GM18499 (cell line): ENCODE measurements around the gene HYAL2.
A peak's percentile ranks its signal among the peaks of the same experiment; 100 is the strongest.

Source experiments
- ATAC-seq: cut with Tn5 transposase; IDR thresholded peaks from one replicate; pipeline ENCODE4 v1.9.1; 2021; ENCODE audit warnings: moderate number of reproducible peaks; ENCODE audit not compliant: insufficient read depth, unreplicated experiment

The HYAL2 gene

GRCh38 chr3:50322386-50323091, at the start of gene HYAL2:
HYAL2 (minus strand) TSS chr3:50322745; CDS start chr3:50320489, 2,256 bp downstream.
- ATAC-seq: no peak

- no peak for ATAC-seq
Observed at GRCh38 chr3:50371133-50371685, 48.7 kb upstream of the HYAL2 start.

- no peak for ATAC-seq
Observed at GRCh38 chr3:50370594-50370993, 48.0 kb upstream of the HYAL2 start.

GRCh38 chr3:50369012-50369670, 46.6 kb upstream of the HYAL2 start:
- no peak for ATAC-seq

- no peak for ATAC-seq
Observed at GRCh38 chr3:50365842-50366220, 43.3 kb upstream of the HYAL2 start.

- no peak for ATAC-seq
Observed at GRCh38 chr3:50365080-50365841, 42.7 kb upstream of the HYAL2 start.

- no peak for ATAC-seq
Observed at GRCh38 chr3:50364573-50365079, 42.1 kb upstream of the HYAL2 start.

- ATAC-seq: no peak
Observed at GRCh38 chr3:50359760-50360110, 37.2 kb upstream of the HYAL2 start.

GRCh38 chr3:50358911-50359759, 36.6 kb upstream of the HYAL2 start, which contains the start of gene TMEM115:
TMEM115 (minus strand) TSS chr3:50359521; CDS start chr3:50359063, 458 bp downstream.
- ATAC-seq: peak; percentile 86

GRCh38 chr3:50358355-50358910, 35.9 kb upstream of the HYAL2 start:
- no peak for ATAC-seq

- ATAC-seq: no peak
Observed at GRCh38 chr3:50357481-50357880, 34.9 kb upstream of the HYAL2 start.

- ATAC-seq: no peak
Observed at GRCh38 chr3:50356553-50356952, 34.0 kb upstream of the HYAL2 start.

GRCh38 chr3:50355829-50356552, 33.4 kb upstream of the HYAL2 start:
- no peak for ATAC-seq

- ATAC-seq: no peak
Observed at GRCh38 chr3:50354850-50355249, 32.3 kb upstream of the HYAL2 start.

- ATAC-seq: no peak
Observed at GRCh38 chr3:50354186-50354764, 31.7 kb upstream of the HYAL2 start.

GRCh38 chr3:50353245-50354004, 30.9 kb upstream of the HYAL2 start:
- no peak for ATAC-seq

- ATAC-seq: no peak
Observed at GRCh38 chr3:50352781-50353180, 30.2 kb upstream of the HYAL2 start.

- ATAC-seq: no peak
Observed at GRCh38 chr3:50351323-50351697, 28.8 kb upstream of the HYAL2 start.
